ENCODE measurements around the gene MYO1D.
A peak's percentile ranks its signal among the peaks of the same experiment; 100 is the strongest.

The MYO1D gene

DNA sequence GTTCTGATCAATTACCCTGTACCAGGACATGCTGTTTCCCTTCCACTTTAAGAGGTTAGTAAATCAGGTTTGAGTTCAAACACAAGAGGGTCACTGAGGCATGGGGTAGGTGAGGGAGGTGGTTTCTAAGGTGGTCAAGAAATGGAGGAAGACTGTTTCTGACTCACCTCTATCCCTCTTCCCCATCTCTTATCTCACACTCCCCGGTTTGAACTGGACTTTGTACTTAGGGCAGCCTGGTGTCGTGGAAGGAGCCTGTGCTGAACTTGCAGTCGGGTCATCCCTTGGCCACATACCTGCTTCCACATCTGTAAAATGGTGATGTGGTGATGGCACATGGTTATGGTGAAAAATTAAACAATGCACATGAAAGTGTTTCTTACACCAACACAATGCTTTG, 33.8 kb upstream of the MYO1D start:
- ChIA-PET CTCF (interaction anchor here (0.9 to 4.9 kb wide), 23 partner anchors 9 to 513 kb away, joined by 3 to 66 read pairs (median 6); partner anchors contain the start of genes MYO1D and PSMD11), POLR2A (no interaction called here)
- TF ChIP-seq, protein P1, sequence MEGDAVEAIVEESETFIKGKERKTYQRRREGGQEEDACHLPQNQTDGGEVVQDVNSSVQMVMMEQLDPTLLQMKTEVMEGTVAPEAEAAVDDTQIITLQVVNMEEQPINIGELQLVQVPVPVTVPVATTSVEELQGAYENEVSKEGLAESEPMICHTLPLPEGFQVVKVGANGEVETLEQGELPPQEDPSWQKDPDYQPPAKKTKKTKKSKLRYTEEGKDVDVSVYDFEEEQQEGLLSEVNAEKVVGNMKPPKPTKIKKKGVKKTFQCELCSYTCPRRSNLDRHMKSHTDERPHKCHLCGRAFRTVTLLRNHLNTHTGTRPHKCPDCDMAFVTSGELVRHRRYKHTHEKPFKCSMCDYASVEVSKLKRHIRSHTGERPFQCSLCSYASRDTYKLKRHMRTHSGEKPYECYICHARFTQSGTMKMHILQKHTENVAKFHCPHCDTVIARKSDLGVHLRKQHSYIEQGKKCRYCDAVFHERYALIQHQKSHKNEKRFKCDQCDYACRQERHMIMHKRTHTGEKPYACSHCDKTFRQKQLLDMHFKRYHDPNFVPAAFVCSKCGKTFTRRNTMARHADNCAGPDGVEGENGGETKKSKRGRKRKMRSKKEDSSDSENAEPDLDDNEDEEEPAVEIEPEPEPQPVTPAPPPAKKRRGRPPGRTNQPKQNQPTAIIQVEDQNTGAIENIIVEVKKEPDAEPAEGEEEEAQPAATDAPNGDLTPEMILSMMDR (IDR thresholded peaks at IDR 0.05; ENCODE audit: control extremely low read depth, extremely low read depth, low read depth, missing control alignments), result no peak
- no peak for DNase-seq (ENCODE audit: extremely low spot score)

DNA sequence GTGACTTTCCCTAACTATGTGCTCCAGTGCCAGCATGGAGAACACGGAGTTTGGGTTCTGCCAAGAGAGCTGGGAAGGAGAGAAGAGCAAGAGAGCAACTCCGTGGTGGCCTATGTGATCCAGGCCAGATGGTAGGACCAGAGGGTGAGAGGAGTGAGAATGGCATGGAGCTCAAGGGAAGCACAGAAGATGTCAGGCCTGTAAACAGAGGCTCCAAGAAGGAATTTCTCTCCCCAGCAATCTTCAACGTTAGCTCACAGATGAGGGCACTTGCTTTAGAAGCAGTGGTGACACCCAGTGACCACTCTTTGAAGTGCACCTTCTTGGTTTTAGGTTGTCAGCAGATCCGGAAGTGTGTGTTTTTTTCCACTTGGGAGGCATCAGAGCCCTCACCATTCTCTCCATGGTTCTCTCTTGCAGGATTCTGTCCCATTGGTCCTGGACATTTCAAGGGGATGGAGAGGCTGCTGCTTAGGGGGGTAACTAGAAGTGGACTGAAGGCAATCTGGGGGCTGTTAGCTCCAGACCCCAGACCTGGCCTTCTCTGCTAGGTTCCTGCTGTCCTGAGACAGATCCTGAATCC, 33.0 kb upstream of the MYO1D start:
- POLR2A ChIA-PET, result no interaction called here
- CTCF ChIA-PET, result interaction anchor here (0.6 to 4.9 kb wide), 35 partner anchors 10 to 512 kb away, joined by 3 to 66 read pairs (median 4); partner anchors contain the start of genes MYO1D and PSMD11
- TF ChIP-seq, protein P1 (IDR thresholded peaks at IDR 0.05; ENCODE audit: control extremely low read depth, extremely low read depth, low read depth, missing control alignments), result peak; percentile 75
- peak; percentile 79 for DNase-seq (ENCODE audit: extremely low spot score)

DNA sequence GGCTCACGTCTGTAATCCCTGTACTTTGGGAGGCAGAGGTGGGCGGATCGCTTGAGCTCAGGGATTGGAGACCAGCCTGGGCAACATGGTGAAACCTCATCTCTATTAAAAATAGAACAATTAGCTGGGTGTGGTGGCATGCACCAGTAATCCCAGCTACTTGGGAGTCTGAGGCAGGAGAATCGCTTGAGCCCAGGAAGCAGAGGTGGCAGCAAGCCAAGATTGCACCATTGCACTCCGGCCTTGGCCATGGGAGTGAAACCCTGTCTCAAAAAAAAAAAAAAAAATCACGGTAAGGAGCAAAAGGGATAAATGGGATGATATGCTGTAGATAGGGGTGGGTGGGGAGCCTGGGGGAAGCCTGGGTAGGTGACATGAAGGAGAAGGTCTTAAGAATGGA, 30.7 kb upstream of the MYO1D start:
- TF ChIP-seq, protein P1 (IDR thresholded peaks at IDR 0.05; ENCODE audit: control extremely low read depth, extremely low read depth, low read depth, missing control alignments), result no peak
- ChIA-PET POLR2A (no interaction called here), CTCF (interaction anchor here (1.3 to 4.9 kb wide), 3 partner anchors 11 to 126 kb away, joined by 3 to 66 read pairs (median 8); partner anchors contain the start of gene MYO1D)
- DNase-seq (ENCODE audit: extremely low spot score), result no peak

DNA sequence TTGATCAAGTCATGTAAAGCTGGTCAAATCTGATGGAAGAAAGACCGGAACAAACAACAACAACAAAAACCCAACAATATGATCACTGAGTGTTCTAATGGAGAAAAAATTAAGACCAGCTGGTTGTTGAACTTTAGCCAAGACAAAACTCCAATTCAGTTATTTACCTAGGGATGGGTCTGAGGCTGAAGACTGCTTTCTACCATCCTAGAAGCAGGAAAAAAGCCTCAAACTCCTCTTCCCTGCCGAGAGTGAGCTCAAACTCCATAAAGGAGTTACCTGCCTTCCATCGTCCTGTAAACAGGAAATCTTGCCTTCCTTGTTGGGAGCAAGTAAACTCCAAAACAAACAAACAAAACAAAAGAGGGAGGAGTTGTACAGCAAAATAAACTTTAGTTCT, 28.0 kb upstream of the MYO1D start:
- POLR2A ChIA-PET, result no interaction called here
- CTCF ChIA-PET, result interaction anchor here (1.2 to 2.1 kb wide), 5 partner anchors 10 to 443 kb away, joined by 4 to 9 read pairs (median 5); partner anchors contain the start of gene MYO1D
- DNase-seq (ENCODE audit: extremely low spot score), result no peak
- TF ChIP-seq, protein P1 (IDR thresholded peaks at IDR 0.05; ENCODE audit: control extremely low read depth, extremely low read depth, low read depth, missing control alignments), result no peak

DNA sequence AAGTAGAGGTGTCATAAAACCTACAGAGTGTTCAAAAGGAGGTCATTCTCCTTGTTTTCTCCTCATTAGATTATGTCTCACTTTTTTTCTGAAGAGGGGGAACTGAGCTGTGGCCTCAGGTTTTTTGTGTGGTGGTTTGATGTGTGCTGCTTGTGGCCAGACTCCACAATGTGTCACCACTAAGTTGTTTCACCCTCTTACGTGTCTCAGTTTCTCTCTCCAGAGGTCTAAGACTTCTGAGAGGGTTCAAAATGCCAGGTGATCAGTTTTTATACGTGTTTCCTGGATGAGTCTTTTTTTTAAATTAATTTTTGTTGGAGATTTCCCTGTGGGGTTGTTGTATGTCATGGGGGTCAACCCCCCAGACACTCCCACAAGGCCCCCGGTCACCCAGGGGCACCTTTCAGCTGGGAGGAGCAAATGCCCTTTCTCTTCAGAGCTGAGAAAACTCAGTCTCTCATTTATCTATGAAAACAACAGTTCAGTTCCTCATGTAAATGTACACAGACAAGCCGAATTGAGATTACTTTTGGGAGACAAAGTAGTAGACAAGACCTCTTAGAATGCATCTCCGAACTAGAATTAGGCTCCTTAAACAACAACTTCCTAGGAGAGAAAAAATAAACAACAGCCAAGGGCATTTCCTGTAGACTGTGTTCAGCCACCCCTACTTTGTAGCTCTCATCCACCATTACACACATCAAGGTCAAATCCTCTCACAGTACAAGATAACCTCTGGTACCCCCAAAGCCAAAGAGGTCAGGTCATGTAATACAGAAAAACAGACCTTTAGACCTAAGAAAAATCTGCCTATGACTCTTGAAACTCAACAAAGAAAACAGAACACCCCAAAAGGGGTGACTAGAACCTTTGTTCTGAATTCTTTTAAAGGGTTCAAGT, 27.1 kb upstream of the MYO1D start:
- no peak for DNase-seq (ENCODE audit: extremely low spot score)
- TF ChIP-seq, protein P1 (IDR thresholded peaks at IDR 0.05; ENCODE audit: control extremely low read depth, extremely low read depth, low read depth, missing control alignments), result no peak
- POLR2A ChIA-PET, result no interaction called here
- CTCF ChIA-PET, result interaction anchor here (1.2 to 2.1 kb wide), 5 partner anchors 11 to 442 kb away, joined by 4 to 9 read pairs (median 5); partner anchors contain the start of gene MYO1D

DNA sequence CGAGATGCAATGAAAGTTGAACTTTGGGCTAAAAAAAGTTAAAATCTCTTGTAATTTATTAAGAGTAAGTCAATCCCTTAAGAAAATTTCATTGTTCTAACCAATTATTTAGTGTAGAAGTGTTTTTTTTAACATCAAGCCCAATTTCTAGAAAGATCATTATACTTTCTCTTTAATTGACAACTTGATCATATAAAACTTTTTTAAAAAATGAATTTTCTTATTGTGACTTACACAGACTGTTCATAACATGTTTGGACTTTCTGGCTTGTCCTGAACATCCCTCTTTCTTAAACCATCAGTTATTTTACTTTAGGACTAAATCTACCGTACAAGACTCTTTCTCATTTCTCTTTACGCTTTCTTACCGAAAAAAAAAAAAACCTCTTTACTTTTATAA, 24.8 kb upstream of the MYO1D start:
- ChIA-PET POLR2A (no interaction called here), CTCF (no interaction called here)
- DNase-seq (ENCODE audit: extremely low spot score), result no peak
- TF ChIP-seq, protein P1 (IDR thresholded peaks at IDR 0.05; ENCODE audit: control extremely low read depth, extremely low read depth, low read depth, missing control alignments), result no peak
